HG03457 (cell line): ENCODE data around the gene EMILIN3.

Source experiments
- ATAC-seq: cut with Tn5 transposase; IDR thresholded peaks from one replicate; pipeline ENCODE4 v1.9.1; 2021; ENCODE audit warnings: moderate number of reproducible peaks; ENCODE audit not compliant: unreplicated experiment

Gene EMILIN3

DNA sequence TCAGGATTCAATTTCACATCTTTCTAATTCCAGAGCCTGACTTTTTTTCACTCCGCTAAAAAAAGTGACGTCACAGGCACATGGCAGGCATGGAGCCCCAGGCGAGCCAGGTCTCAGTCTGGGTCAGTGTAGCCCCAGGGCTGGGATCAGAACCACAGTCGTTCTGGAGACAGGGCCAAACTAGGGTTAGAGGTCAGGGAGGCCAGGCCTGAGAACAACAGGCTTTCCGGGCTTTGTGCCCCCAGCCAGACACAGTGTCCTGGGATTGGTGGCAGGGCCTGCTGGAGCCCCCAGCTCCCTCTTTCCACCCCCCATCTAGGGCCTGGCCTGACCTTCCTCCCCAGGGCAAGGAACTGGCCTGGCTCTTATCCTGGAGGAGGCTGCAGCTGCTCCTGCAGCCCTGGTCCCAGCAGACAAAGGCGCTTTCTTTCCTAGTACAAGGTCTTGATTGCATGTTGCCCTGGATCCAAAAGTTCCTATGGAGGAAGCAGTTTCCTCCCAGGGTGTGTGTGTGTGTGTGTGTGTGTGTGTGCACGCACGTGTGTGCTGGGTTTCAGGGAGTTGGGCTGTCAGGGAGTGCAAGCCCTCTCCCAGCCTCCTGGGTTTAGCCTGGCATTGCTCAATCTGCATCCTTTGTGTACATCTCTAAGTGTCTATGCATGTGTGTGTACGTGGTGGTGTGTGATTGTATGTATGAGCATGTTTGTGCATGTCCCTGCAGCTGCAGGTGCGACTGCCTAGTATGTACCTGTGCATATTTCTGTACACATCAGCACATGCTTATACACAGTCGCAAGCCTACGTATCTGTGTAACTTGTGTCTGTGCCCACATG is 26.5 kb upstream of the EMILIN3 start:
- ATAC-seq = no peak

GRCh38 chr20:41392295-41392694 is 25.7 kb upstream of the EMILIN3 start:
- ATAC-seq = no peak

DNA sequence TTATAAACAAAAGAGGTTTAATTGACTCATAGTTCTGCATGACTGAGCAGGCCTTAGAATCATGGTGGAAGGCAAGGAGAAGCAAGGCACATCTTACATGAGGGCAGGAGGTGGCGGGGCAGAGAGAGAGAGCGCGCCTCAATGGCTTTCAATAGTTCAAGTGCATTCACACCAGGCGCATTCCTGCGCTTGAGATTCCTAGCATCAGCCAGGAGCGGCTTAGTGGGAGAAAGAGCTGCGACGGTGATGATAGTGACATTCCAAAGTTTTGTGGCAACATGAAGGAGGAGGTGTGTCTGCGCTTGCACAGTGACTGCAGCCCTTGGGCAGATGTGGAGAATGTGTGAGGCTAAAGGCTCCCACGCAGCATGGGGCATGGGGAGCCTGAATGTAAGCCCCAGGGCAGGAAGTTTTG is 25.0 kb upstream of the EMILIN3 start:
- no peak for ATAC-seq

GRCh38 chr20:41390889-41391288 is 24.3 kb upstream of the EMILIN3 start:
- no peak for ATAC-seq

DNA sequence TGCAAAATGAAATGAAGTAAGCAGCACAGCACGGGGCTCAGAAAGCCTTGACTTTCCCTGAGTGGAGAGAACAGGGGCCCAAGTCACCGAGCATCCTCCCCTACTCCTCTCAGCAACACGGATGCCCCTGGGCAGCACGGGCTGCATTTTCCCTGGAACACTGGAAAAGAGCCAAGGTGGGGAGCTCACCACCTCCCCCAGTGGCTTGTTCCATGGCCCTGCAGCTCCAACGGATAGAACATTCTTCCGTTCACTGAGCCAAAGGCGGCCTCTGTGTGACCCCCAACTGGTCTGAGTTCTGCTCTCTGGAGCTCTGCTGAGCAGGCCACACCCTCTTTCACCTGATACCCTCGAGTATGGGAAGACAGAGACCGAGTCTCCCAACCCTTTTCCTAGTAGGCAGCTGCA is 20.8 kb upstream of the EMILIN3 start:
- no peak for ATAC-seq

- ATAC-seq = no peak
Observed at GRCh38 chr20:41386502-41387427, 20.1 kb upstream of the EMILIN3 start.

DNA sequence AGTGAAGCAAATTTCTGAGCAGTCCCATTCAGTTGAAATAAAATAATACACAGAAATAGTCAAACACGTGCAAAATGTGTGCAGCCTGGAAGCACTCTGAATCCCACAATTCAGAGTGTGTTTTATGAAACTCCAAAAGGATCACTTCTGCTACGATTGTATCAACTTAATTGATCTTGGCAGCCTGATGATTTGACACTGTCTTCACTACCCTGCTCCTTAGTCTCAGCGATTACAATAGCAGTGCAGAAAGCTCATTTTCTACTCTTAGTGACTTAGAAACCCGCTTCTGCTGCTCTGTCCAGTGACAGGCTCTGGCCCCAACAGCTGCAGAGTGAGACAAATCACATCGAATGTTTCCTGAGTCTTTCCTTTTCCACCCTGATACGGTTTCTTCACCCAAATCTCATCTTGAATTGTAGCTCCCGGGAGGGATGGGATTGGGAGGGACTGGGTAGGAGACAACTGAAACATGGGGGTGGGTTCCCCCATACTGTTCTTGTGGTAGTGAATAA is 16.2 kb upstream of the EMILIN3 start:
- ATAC-seq = no peak

GRCh38 chr20:41380551-41381193 is 14.1 kb upstream of the EMILIN3 start:
- no peak for ATAC-seq

DNA sequence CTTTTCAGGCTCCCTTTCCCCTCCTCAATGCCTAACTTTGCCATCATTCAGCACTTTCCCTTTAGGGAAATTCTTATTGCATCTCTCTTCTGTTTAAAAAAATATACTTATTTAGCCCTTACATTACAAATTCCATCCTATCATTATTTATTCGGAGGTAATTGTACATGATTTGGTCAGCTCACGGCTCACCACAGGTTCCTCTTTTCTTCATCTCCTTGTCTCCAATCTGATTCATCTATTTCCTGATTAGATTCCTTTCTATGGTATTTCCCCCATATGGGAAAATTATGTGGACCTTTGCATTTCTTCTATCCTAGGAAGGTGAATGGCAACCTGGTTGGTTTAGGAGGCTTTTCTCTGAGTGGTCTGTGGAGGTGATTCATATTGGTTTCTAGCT is 12.9 kb upstream of the EMILIN3 start:
- no peak for ATAC-seq

DNA sequence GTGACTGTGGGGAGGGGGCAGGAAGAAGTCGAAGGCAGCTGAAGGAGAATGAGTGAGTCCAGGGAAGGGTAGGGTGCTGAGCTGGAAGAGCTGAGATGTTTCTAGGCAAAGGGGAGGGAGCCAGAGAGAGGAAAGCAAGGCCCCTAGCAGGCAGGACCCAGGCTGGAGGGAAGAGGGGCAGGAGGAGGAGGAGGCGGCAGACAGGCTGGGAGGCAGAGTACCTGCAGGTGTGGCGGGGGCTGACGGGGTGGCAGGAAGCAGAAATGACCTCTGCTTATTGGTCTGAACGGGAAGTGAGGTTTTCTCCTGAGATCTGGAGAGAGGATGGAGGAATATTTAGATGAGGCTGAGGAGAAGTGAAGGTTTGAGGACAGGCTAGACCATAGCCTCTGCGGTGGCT is 10.7 kb upstream of the EMILIN3 start:
- no peak for ATAC-seq

GRCh38 chr20:41376349-41376748 is 9.7 kb upstream of the EMILIN3 start:
- ATAC-seq = no peak

GRCh38 chr20:41375846-41376245 is 9.2 kb upstream of the EMILIN3 start:
- no peak for ATAC-seq

DNA sequence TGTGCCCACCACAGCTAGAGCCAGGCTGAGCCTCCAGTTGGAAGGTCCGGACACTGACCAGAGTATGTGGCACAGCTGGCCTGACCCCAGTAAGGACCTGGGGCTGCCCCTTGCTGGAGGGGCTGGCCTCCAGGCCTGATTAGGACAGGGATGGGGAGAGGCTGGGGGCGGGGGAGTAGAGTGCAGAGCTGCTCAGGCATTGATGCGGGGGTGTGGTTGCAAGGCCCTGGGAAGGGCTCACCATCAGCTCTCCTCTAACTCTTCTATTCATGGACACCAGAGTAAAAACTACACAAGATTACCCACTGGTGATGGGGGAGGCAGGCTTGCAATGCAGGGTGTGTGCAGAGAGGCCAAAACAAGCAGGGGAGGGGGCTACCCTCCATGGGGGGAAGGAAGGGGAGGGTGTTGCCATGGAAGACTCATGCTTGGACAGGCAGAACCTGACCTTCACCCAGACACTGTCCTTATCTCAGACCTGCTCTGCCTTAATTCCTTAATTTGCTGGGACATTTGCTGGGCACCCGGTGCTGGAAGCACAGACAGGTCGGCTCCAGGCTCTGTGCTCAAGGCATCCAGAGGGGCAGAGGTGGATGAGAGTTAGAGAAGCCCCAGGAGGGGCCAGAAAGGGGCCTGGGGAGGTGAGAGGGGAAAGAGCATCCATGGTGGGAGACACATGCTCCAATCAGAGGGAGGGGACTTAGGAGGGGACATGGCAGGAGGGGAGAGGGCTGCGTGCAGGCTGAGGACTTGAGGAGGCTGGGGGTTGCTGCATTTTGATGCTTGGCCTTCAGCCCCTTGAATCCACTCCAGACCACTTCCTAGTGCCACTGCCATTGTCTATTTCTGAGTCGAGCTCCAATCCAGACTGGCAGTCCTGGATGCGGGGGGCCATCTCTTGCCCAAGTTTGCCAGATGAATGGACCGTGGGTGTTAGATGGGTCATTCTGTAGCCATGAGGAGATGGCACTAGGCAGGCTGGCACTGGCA is 7.6 kb upstream of the EMILIN3 start:
- ATAC-seq = no peak

- no peak for ATAC-seq
Observed at GRCh38 chr20:41373251-41373783, 6.7 kb upstream of the EMILIN3 start.

GRCh38 chr20:41371371-41371770 is 4.8 kb upstream of the EMILIN3 start:
- no peak for ATAC-seq

GRCh38 chr20:41370176-41370575 is 3.6 kb upstream of the EMILIN3 start:
- no peak for ATAC-seq

GRCh38 chr20:41369673-41370072 is 3.1 kb upstream of the EMILIN3 start:
- no peak for ATAC-seq

DNA sequence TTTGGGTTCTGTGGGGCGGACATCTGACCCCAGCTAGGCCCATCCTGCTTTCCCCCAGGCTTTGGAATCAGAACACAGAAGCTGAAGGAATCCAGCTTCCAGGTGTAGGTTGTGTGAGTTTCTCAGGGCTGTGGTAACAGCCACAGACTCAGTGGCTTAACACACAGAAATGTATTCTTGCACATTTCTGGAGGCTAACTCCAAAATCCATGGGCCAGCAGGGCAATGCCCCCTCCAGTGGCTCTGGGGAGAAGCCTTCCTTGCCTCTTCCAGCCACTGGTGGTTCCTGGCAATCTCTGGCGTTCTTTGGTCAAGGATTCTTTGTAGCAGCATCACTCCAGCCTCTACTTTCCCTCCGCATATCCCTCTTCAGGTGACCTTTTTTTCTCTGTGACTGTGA is 1.3 kb upstream of the EMILIN3 start:
- ATAC-seq = no peak

- ATAC-seq = no peak
Observed at GRCh38 chr20:41367393-41367695, 726 bp upstream of the EMILIN3 start.
